ENCODE results near the gene LRP1.

GRCh38 chr12:57127726-57128518 is at the start of gene LRP1:
- TF ChIP-seq POLR2A (IDR thresholded peaks at IDR 0.05), result peak; percentile 51 to 85
- TF ChIP-seq CTCF (IDR thresholded peaks at IDR 0.05), result no peak

Data from Peyer's patch (tissue), 4 donors.